Activated CD8-positive, alpha-beta memory T cell treated with anti-CD3 and anti-CD28 coated beads, Interleukin-2, amount 50 U/mL, for 1 hour (primary cell): ENCODE measurements around the gene DNMT3L.
"Not testable (repeated sequence)": the region's sequence is repeated elsewhere in the genome, so short reads cannot be mapped to it uniquely, and the experiment has no call there.

ENCODE experiments used
- DNase-seq: peaks from one replicate; pipeline ENCODE4 v3.0.0-alpha.2; 2020; ENCODE audit errors: extremely low read depth

Gene DNMT3L

DNA sequence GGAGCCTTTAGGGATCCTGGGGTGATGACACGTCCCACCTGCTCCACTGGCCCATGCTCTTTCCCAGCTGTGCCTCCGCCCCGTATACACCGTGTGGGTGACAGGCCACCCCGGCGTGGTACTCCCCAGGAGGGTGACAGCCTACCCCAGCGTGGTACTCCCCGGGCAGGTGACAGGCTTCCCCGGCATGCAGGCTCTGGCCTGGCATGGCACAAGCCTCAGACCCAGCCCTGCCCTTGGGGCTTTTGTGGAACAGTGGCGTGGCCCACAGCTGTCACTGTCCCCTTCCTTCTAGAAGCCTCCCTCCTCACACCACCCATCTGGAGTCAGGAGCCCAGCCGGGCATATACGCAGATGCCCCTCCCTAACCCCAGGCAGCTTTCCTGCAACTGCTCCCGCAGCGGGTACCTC is 33.5 kb upstream of the DNMT3L start:
- DNase-seq: no peak

GRCh38 chr21:44294391-44295162 is 32.9 kb upstream of the DNMT3L start:
- DNase-seq: no peak

GRCh38 chr21:44293551-44294231 is 32.0 kb upstream of the DNMT3L start:
- peak; percentile 24 for DNase-seq

GRCh38 chr21:44292812-44293195 is 31.1 kb upstream of the DNMT3L start:
- DNase-seq: no peak

GRCh38 chr21:44291936-44292811 is 30.5 kb upstream of the DNMT3L start:
- DNase-seq: no peak

GRCh38 chr21:44291078-44291935 is 29.6 kb upstream of the DNMT3L start:
- DNase-seq: no peak

GRCh38 chr21:44290327-44291077 is 28.8 kb upstream of the DNMT3L start:
- DNase-seq: no peak

- DNase-seq: no peak
Measured at GRCh38 chr21:44289381-44290010, 27.8 kb upstream of the DNMT3L start.

DNA sequence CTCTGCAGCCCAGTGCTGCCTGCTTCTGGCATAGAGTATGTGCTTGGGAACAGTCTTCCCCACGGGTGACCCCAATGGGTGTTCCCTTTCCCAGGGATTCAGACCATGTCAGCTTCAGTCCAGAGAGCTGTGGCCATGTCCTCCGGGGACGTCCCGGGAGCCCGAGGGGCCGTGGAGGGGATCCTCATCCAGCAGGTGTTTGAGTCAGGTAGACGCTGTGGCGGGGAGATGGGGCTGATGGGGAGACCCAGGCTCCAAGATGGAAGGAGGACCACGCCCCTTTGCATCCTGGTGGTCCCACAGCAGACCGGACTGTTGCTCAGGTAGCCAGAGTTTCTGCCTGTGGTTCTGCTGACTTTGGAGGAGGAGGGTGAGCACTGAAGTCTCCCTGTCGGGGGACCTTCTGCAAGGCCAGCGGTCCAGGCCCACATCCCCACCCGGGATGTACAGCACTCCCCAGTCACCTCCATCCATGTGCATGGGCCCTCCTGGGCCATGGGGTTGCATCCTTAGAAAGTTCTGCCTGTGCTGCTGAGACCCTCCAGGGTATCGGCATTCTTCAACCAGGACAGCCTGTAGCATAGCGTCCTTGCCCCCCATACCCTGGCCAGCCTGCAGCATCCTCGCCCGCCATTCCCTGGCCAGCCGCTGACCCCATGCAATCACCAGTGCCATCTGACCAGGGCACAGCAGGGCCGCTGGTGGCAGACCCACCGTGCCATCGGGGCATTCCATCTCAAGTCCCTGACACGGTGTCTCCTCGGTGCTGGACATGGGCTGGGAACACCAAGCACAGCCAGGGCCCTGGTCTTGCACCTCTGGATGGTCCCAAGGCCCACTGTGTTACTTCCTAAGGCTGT is 26.8 kb upstream of the DNMT3L start:
- DNase-seq: no peak

DNA sequence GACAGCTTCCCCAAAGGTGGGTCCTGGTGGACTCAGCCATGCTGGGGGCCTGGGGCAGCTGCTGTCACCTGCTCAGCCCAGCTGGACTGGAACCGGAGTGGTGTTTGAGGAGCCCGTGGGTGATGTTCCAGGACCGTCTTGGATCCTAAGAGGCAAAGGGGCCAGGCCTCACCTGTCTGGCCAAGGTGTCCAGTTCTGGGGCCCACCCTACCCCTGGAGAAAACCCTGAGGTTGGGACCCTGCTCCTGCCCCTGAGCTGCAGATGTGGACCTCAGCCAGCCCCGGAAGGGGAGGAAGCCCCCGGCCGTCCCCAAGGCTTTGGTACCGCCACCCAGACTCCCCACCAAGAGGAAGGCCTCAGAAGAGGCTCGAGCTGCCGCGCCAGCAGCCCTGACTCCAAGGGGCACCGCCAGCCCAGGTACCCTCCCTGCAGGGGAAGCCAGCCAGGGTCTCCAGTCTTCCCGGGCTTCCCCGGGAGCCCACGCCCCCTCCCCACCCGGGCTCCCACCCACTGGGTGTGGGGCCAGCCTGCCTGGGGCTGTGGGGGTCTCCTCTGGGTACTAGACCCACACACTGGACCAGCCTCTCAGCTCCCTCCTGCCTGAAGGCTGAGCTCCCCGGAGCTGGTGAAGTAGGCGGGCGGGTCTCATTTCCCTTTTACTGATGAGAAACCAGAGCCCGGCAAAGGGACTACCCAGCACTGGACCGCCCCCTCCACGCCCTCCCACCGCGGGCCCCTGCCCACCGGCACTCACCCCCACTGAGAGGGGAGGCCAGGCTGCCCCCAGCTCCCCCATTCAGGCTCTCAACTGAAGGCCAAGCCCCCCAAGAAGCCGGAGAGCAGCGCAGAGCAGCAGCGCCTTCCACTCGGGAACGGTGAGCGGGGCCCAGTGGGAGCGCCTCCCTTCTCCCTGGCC is 25.3 kb upstream of the DNMT3L start:
- DNase-seq: no peak

GRCh38 chr21:44286086-44286715 is 24.5 kb upstream of the DNMT3L start:
- no peak for DNase-seq

GRCh38 chr21:44285138-44285992 is 23.7 kb upstream of the DNMT3L start, which contains the start of gene AIRE:
AIRE (plus strand) TSS chr21:44285876; CDS start chr21:44286007, 131 bp downstream.
- no peak for DNase-seq

- no peak for DNase-seq
Measured at GRCh38 chr21:44283948-44284347, 22.3 kb upstream of the DNMT3L start.

DNA sequence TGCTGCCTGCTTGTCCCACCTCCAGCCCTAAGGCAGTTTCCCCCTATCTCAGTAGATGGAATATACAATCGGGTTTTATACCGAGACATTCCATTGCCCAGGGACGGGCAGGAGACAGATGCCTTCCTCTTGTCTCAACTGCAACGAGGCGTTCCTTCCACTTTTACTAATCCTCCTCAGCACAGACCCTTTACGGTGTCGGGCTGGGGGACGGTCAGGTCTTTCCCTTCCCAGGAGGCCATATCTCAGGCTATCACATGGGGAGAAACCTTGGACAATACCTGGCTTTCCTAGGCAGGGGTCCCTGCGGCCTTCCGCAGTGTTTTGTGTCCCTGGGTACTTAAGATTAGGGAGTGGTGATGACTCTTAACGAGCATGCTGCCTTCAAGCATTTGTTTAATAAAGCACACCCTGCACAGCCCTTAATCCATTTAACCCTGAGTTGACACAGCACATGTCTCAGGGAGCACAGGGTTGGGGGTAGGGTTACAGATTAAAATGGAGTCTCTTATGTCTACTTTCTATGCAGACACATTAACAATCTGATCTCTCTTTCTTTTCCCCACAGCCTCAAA is 21.6 kb upstream of the DNMT3L start:
- not testable (repeated sequence) for DNase-seq

GRCh38 chr21:44282370-44282769 is 20.7 kb upstream of the DNMT3L start:
- no peak for DNase-seq

GRCh38 chr21:44281801-44282200 is 20.1 kb upstream of the DNMT3L start:
- DNase-seq: no peak
